GM21717 (cell line): ENCODE measurements around the gene LDB3.
"Not testable (repeated sequence)": the region's sequence is repeated elsewhere in the genome, so short reads cannot be mapped to it uniquely, and the experiment has no call there.

ENCODE experiments used
- ATAC-seq: cut with Tn5 transposase; IDR thresholded peaks from one replicate; pipeline ENCODE4 v1.9.1; 2021; ENCODE audit warnings: mild to moderate bottlenecking, moderate library complexity; ENCODE audit not compliant: unreplicated experiment

The LDB3 gene

GRCh38 chr10:86726677-86726999, 58.3 kb downstream of the LDB3 start:
- no peak for ATAC-seq

DNA sequence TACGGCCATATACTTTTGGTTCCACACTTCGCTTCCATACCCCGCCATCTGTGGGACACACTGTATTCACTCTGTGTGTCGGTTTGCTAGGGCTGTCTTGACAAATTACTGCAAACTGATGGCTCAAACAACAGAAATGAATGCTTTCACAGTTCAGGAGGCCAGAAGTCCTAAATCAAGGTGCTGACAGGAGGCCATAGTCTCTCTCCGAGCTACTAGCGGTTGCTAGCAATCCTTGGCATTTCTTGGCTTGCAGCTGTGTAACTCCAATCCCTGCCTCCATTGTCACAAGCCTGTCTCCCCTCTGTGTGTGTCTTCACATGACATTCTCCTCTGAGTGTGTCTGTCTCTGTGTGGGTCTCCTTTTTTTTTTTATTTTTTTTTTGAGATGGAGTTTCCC, 59.2 kb downstream of the LDB3 start:
- ATAC-seq = no peak

- ATAC-seq = no peak
Measured at GRCh38 chr10:86728056-86728455, 59.7 kb downstream of the LDB3 start.

- ATAC-seq = no peak
Measured at GRCh38 chr10:86729677-86730076, 61.4 kb downstream of the LDB3 start.

DNA sequence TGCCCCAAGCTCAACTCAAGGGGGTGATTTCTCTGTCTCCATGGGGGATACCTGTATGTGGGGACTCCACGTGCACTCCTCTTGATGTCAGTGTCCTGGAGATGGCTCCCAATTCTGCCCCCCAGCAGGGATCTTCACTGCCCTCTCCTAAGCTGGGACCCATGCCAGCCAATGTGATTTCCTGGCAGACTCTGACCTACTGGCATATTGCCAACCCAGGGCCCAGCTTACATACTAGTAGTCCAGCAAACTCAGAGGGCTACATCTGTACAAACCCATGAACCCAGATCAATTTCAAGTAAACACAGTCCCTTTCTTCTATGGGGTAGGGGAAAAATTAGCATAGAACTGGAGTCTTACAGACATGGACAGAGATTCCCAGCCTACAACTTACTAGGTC, 61.9 kb downstream of the LDB3 start:
- ATAC-seq = no peak

DNA sequence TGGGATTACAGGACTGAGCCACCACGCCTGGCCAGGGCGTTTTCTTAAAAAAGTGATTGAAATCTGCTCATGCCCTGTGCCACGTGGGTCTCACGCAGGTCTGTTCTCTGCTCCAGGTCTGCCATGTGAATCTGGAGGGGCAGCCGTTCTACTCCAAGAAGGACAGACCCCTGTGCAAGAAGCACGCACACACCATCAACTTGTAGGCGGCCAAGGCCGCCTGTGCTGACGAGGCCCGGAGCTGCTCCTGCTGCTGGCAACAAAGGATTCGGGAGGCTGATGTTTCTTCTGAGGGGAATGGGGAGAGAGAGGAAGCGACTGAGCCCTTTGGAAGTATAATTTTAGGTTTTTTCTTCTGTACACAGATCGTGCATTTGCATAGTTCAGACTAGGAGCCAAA, 64.5 kb downstream of the LDB3 start:
- ATAC-seq = no peak

DNA sequence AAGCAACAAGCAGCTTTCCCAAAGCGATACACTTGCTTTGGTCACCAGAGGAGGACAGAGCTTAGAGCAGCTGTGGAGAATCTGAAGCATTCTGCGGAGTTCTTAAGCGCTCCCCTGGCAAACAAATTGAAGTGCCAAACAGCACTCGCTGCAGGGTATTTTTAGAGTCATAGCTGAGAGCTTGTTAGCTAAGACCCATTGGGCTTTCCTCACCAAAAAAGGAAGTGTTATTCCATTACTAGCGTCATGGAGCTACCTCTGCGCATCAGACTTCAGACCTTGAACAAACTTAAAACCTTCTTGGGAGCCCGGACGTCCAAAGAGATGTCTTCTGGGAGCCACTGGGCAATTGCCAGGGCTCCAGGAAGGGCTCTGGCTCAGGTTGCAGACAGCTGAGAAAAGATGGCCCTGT, 65.0 kb downstream of the LDB3 start:
- no peak for ATAC-seq

- peak; percentile 44 for ATAC-seq
Measured at GRCh38 chr10:86734207-86734988, 66.1 kb downstream of the LDB3 start.

DNA sequence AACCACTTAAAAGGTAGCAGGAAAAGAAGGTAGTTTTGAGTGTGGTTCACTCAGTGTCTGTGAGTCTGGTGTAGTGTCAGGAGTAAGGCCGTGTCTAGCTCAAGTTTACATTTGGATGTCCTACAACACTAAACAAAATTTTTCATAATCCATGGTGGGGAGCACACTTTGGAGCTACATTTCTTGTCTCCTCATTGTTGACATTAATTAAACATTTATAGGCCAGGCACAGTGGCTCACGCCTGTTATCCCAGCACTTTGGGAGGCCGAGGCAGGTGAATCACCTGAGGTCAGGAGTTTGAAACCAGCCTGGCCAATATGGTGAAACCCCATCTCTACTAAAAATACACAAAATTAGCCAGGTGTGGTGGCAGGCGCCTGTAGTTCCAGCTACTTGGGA, 67.0 kb downstream of the LDB3 start:
- ATAC-seq = not testable (repeated sequence)

DNA sequence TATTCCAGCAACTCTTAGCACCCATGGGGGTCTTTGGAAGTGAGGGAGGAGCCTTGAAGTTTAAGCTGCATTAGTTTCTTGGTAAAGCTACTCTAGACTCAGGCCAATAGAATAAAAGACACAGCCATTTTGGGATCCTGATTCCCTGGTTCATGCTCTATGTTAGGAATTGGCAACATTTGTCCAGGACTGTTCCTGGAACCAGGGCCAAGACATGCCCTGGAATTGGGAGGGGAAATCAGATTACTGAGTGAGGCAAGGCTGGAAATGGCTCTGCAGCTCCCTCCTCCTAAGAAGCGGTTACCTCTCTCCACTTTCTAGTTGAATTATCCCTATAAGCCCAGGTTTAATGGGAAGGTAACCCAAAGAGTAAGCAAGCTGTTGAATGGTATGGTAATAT, 73.9 kb downstream of the LDB3 start:
- no peak for ATAC-seq

DNA sequence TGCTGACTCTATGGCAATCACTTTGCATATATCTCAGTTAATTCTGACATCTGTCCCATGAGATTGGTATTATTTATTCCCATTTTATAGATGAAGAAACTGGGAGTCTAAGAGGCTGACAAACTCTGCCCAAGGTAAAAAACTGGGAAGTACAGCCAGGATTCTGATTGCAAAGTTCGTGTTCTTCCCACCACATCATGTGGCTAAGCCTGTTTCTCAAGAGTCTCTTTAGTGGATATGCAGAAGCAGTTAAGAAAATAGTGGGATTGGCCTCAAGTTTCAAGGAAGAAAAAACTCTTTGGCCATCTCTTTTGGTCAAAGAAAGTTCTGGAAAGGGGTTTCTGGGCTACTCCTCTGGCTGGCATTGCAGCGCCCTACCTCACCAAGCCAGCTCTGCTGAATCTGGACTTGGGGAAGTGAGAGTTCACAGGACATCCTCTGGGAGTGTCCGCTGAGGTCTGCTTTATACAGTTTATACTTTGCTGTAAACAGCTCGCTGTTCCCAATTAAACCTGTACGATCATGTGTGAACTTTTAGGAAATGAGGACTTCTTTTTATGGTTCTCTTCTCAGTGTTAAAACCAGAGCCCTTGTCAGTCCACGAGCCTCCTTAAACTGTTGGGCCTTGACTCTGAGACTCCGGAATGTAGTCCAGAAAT, 75.9 kb downstream of the LDB3 start:
- no peak for ATAC-seq

DNA sequence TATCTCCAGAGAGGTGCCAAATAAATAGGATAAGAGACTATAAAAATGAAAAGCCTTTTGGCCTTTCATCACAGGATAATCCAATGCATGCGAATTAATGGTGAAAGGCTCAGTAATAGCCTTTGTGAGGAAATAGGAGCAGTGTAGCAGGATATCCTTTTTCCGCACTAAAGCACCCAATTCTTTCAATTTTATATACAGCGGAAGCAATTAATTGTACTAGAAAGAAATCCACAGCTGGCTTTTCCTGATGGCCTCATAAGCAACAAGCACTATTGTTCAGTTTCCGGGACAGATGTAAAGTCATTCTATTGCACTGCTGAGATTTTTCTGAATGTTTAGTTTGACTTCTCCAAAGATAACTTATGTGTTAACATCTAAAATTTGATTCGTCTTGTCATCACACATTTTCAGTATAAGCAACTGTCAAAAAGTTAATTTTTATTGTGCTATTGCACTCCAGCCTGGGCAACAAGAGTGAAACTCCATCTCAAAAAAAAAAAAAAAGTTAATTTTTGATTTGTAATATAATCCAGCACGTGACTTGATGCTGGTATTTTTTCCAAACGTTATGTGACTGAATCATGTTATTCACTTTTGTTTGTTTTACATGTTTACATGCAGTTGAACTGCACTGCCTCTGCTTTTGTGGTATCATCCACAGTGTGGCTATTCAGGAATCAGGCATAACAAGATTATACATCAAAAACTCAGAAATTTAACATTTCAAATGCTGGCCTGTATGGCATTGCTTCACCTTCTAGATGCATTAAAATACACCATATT, 79.7 kb downstream of the LDB3 start:
- no peak for ATAC-seq

DNA sequence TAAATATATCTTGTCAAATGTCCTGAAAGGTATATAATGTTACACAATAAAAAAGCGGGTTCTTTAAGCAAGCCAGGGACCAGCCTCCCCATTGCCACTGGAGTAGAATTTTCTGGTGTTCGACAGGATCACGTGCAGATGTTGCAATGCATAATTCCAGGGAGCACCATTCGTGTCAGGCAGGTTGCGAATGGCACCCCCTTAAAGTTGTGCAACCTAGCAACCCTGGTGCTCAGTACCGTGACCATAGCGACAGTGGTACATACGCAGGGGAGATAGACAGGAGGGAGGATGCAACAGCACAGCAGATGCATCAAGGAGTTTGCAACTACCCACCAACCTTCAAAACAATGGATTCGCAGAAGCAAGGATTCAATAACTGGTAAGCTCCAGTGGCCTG, 81.5 kb downstream of the LDB3 start:
- ATAC-seq = no peak

DNA sequence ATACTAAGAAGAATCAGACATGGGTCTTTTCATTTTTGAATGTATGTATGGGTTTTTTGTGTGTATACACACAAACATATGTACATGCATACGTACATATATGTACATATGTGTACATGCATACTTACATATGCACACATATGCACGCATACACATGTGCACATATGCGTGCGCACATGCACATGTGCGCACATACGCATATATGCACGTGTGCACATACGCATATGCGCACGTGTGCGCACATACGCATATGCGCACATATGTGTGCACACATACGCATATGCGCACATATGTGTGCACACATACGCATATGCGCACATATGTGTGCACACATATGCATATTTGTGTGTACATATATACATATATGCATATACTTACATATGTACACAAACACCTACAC, 83.2 kb downstream of the LDB3 start:
- no peak for ATAC-seq

GRCh38 chr10:86752311-86752710, 84.0 kb downstream of the LDB3 start:
- no peak for ATAC-seq

DNA sequence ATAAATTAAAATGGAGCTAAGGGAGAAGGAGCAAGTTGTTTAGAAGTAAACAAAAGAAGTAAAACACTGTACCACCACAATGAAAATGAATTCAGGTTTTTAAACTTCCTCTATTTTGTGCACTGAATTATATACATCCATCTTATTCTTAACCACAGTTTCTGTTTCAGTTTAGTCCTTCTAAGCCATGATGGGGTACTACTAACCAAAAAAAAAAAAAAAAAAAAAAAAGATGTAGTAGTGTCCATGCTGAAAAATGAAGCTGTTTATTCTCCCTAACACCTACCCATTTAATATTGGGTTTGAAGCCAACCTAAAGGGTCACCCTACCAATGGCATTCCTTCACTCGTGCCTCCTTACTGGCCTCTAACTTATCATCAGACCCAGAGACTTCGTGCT, 84.7 kb downstream of the LDB3 start:
- ATAC-seq = no peak

- no peak for ATAC-seq
Measured at GRCh38 chr10:86753638-86754434, 85.5 kb downstream of the LDB3 start.

DNA sequence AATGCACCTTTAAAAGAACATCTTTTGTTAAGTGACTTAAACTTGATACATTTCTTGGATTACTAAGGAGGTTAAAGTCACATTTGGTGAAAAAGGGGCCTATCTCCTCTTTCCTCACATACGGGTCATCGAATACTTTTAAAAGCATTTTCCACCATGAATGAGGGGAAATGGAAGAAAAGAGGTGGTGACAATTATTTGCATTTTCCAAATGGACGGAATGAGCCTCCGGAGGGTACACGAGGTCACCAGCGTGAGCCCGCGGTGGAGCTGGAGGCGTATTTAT, 87.1 kb downstream of the LDB3 start:
- no peak for ATAC-seq

DNA sequence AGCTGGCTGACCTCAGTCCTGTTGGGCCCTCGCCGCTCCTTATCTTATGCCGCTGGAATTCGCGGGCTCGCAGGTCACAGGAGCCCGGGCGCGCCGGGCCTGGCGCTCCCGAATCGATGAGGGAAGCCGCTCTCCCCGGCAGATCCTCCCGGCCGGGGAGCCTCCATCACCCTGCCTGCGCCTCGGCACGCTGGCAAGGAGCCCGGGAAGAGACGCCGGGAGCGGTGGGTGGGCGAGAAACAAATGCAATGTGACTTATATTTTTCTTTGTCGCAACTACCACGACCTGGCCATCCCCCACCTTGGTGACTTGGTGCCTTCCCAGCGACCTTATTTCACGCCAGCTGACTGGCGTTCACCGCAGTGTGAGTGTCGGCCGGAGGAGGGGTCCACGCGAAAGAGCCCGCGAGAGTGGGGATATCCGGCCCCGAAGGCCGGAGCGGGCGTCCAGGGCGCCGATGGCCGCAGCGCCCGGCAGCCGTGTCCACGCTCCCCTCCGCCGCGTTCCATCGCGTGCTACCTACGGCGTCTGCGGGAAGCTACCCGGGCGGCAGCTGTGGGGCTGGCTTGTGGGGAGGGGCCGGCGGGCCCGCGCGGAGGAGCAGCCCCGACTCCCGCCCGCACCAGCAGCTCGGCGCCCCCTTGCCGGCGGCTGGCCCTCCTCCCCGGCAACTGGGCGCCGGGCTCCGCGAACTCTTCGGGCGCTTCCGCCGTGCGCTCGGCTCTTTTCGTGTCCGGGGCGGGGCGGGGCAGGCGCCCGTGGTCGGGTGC, 87.6 kb downstream of the LDB3 start:
- peak; percentile 74 for ATAC-seq

GRCh38 chr10:86756511-86757112, 88.3 kb downstream of the LDB3 start, which contains the start of gene BMPR1A:
Gene BMPR1A, plus strand, starts transcription at chr10:86756619. Its CDS starts 119,400 bp downstream, at chr10:86876019.
- ATAC-seq = peak; percentile 28
